ENCODE measurements around the gene RPS6KB2.

The RPS6KB2 gene

DNA sequence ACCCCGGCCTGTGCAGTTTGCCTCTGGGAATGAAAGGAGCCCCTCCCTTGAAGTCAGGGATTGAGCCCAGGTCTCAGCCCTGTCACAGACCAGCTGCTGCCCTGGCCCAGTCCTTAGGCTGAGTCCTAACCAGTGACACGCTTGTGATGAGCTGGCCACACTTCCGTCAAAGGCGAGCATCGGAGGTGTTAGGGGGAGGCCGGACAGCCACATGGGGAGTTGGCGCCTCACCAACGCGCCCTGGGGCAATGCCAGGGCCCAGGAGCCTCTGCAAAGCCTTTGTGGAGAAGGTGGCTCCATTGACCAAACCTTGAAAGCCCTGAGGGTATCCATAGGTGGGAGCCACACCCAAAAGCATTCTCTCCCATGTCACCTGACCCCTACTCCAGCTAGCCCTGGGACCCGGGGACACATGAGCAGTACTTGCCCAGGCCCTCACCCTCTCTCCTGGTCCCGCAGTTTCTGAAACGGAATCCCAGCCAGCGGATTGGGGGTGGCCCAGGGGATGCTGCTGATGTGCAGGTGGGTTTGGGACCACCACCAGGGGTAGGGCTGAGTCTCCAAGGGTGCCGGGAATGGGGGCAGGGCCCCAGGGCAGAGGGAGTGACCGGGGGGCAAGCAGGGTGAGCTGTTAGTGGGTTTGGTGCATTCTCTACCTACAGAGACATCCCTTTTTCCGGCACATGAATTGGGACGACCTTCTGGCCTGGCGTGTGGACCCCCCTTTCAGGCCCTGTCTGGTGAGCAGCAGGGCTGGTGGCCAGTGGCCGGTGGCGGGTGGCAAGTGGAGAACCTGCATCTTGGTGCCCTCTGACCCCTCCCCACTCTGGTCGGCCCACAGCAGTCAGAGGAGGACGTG is 5.5 kb downstream of the RPS6KB2 start:
- Histone ChIP-seq H3K9ac (ENCODE audit: low read length) (no peak overlapping the region), H3K9me2 (replicated peaks; ENCODE audit: insufficient read depth, low read length) (no peaks in the 10 kb centered on the region), H3K4me2 (ENCODE audit: low read depth, low read length) (no peak overlapping the region), H3F3A (ENCODE audit: insufficient read depth, low read length) (no peaks in the 10 kb centered on the region), H4K20me1 (ENCODE audit: insufficient read depth, low read length) (no peaks in the 10 kb centered on the region), H3K9me3 (replicated peaks; ENCODE audit: insufficient read depth, low read length) (no peaks in the 10 kb centered on the region), H3K27me3 (replicated peaks; ENCODE audit: insufficient read depth, low read length) (no peaks in the 10 kb centered on the region), H3K4me1 (ENCODE audit: low read length) (peaks cover 4% of the 10 kb centered on the region), H3K79me2 (ENCODE audit: low read length) (peaks cover 28% of the 10 kb centered on the region), H3K4me3 (ENCODE audit: low read length) (no peak overlapping the region), H2AFZ (ENCODE audit: low read length) (no peak overlapping the region), H3K27ac (ENCODE audit: low read length) (no peak overlapping the region), H3K36me3 (replicated peaks; ENCODE audit: insufficient read depth, low read length) (no peaks in the 10 kb centered on the region; the same call in 1 of the 2 replicates)
- TF ChIP-seq EZH2phosphoT487 (IDR thresholded peaks at IDR 0.05; ENCODE audit: low read length) (no peak), EZH2 (optimal IDR thresholded peaks at IDR 0.05; ENCODE audit: low read depth, low read length) (no peak)
- TF ChIP-seq, protein P1, sequence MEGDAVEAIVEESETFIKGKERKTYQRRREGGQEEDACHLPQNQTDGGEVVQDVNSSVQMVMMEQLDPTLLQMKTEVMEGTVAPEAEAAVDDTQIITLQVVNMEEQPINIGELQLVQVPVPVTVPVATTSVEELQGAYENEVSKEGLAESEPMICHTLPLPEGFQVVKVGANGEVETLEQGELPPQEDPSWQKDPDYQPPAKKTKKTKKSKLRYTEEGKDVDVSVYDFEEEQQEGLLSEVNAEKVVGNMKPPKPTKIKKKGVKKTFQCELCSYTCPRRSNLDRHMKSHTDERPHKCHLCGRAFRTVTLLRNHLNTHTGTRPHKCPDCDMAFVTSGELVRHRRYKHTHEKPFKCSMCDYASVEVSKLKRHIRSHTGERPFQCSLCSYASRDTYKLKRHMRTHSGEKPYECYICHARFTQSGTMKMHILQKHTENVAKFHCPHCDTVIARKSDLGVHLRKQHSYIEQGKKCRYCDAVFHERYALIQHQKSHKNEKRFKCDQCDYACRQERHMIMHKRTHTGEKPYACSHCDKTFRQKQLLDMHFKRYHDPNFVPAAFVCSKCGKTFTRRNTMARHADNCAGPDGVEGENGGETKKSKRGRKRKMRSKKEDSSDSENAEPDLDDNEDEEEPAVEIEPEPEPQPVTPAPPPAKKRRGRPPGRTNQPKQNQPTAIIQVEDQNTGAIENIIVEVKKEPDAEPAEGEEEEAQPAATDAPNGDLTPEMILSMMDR (IDR thresholded peaks at IDR 0.05; ENCODE audit: low read length) = no peak
- no peak for DNase-seq

GRCh38 chr11:67434395-67434881 is 6.1 kb downstream of the RPS6KB2 start:
- DNase-seq = no peak
- H3K9me2 ChIP-seq (replicated peaks; ENCODE audit: insufficient read depth, low read length) = no peaks in the 10 kb centered on the region
- no peak overlapping the region for H3K4me2 ChIP-seq (ENCODE audit: low read depth, low read length)
- no peaks in the 10 kb centered on the region; the same call in 1 of the 2 replicates for H3K36me3 ChIP-seq (replicated peaks; ENCODE audit: insufficient read depth, low read length)
- H3K27ac ChIP-seq (ENCODE audit: low read length) = no peak overlapping the region
- H3K4me1 ChIP-seq (ENCODE audit: low read length) = peaks cover 1% of the 10 kb centered on the region
- H3K9me3 ChIP-seq (replicated peaks; ENCODE audit: insufficient read depth, low read length) = no peaks in the 10 kb centered on the region
- H3K79me2 ChIP-seq (ENCODE audit: low read length) = peaks cover 21% of the 10 kb centered on the region
- H2AFZ ChIP-seq (ENCODE audit: low read length) = no peak overlapping the region
- H4K20me1 ChIP-seq (ENCODE audit: insufficient read depth, low read length) = no peaks in the 10 kb centered on the region
- no peak overlapping the region for H3K9ac ChIP-seq (ENCODE audit: low read length)
- no peak overlapping the region for H3K4me3 ChIP-seq (ENCODE audit: low read length)
- TF ChIP-seq, protein P1 (IDR thresholded peaks at IDR 0.05; ENCODE audit: low read length) = no peak
- no peak for TF ChIP-seq EZH2phosphoT487 (IDR thresholded peaks at IDR 0.05; ENCODE audit: low read length)
- H3K27me3 ChIP-seq (replicated peaks; ENCODE audit: insufficient read depth, low read length) = no peaks in the 10 kb centered on the region
- no peaks in the 10 kb centered on the region for H3F3A ChIP-seq (ENCODE audit: insufficient read depth, low read length)

GRCh38 chr11:67435031-67435726 is 6.9 kb downstream of the RPS6KB2 start:
- H3F3A ChIP-seq (ENCODE audit: insufficient read depth, low read length) = no peaks in the 10 kb centered on the region
- peaks cover 14% of the 10 kb centered on the region for H3K79me2 ChIP-seq (ENCODE audit: low read length)
- no peaks in the 10 kb centered on the region for H3K27me3 ChIP-seq (replicated peaks; ENCODE audit: insufficient read depth, low read length)
- H3K4me2 ChIP-seq (ENCODE audit: low read depth, low read length) = no peak overlapping the region
- no peaks in the 10 kb centered on the region for H3K4me1 ChIP-seq (ENCODE audit: low read length)
- H3K36me3 ChIP-seq (replicated peaks; ENCODE audit: insufficient read depth, low read length) = no peaks in the 10 kb centered on the region; the same call in 1 of the 2 replicates
- H3K9me3 ChIP-seq (replicated peaks; ENCODE audit: insufficient read depth, low read length) = no peaks in the 10 kb centered on the region
- no peak for DNase-seq
- H4K20me1 ChIP-seq (ENCODE audit: insufficient read depth, low read length) = no peaks in the 10 kb centered on the region
- H3K9ac ChIP-seq (ENCODE audit: low read length) = no peak overlapping the region
- no peak overlapping the region for H3K4me3 ChIP-seq (ENCODE audit: low read length)
- H3K27ac ChIP-seq (ENCODE audit: low read length) = no peak overlapping the region
- TF ChIP-seq EZH2phosphoT487 (IDR thresholded peaks at IDR 0.05; ENCODE audit: low read length) = no peak
- TF ChIP-seq EZH2 (optimal IDR thresholded peaks at IDR 0.05; ENCODE audit: low read depth, low read length) = no peak
- TF ChIP-seq, protein P1 (IDR thresholded peaks at IDR 0.05; ENCODE audit: low read length) = no peak
- no peak overlapping the region for H2AFZ ChIP-seq (ENCODE audit: low read length)
- H3K9me2 ChIP-seq (replicated peaks; ENCODE audit: insufficient read depth, low read length) = no peaks in the 10 kb centered on the region
